T47D (cell line): ENCODE data around the gene PNPLA7.
A peak's percentile ranks its signal among the peaks of the same experiment; 100 is the strongest.
"Not testable (repeated sequence)": the region's sequence is repeated elsewhere in the genome, so short reads cannot be mapped to it uniquely, and the experiment has no call there.

Experiments used
- DNase-seq, 2 experiments: peaks; one replicate each; pipeline versions ENCODE4 v3.0.0 to v3.0.0-alpha.2; 2011 to 2012; ENCODE audit warnings: low read depth in 1 of 2, low spot score in 1 of 2
- JUND ChIP-seq: IDR thresholded peaks from 2 replicates; pipeline ENCODE4 v1.6.1; 2012; ENCODE audit warnings: low read depth
- in situ Hi-C: cut with HindIII; loops from 2 replicates; pipeline ENCODE4 v1.10.0; 2016; ENCODE audit warnings: low sequenced_read_pairs, low pct_unique_long_range_greater_than_20kb

Gene PNPLA7

DNA sequence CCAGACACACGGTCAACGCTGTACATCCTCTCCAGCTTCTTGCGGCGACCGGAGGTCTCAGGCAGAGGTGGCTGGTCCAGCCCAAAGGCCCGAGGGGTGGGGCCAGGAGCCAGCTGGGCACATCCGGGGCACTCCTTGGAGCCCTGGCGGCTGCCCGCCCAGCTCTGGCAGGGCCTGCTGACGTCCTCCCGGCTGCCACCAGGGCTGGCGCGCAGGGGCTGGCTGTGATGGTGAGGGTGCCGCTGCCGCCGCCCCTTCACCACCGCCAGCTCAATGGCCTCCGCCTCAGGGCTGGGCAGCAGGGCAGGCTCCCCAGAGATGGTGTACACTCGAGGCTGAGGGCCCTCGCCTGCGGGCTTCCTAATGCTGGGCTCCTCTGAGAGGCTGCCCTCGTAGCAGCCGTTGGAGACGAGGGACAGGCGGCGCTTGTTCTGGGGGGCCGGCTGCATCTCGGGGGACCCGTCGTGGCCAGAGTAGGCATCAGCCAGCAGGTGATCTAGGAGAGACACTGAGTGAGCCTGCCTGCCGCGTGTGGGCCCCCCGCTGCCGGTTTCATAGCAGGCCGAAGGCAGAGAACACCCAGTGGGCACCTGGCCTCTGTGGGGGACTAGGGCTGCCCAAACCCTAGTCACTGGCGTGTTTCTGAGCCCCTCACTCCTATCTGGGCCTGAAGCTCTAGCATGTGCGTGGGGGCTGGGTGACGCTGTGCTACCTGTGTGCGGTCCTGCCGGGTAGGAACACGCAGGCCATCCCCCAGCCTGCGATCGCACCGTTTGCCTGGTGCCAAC lies 92.6 kb downstream of the PNPLA7 start:
- no peak for DNase-seq
- in situ Hi-C loops = no loop called here
- TF ChIP-seq JUND = no peak

- TF ChIP-seq JUND = no peak
- DNase-seq = no peak
- in situ Hi-C loops = no loop called here
These were observed 93.3 kb downstream of the PNPLA7 start for GRCh38 chr9:137456864-137457405.

DNA sequence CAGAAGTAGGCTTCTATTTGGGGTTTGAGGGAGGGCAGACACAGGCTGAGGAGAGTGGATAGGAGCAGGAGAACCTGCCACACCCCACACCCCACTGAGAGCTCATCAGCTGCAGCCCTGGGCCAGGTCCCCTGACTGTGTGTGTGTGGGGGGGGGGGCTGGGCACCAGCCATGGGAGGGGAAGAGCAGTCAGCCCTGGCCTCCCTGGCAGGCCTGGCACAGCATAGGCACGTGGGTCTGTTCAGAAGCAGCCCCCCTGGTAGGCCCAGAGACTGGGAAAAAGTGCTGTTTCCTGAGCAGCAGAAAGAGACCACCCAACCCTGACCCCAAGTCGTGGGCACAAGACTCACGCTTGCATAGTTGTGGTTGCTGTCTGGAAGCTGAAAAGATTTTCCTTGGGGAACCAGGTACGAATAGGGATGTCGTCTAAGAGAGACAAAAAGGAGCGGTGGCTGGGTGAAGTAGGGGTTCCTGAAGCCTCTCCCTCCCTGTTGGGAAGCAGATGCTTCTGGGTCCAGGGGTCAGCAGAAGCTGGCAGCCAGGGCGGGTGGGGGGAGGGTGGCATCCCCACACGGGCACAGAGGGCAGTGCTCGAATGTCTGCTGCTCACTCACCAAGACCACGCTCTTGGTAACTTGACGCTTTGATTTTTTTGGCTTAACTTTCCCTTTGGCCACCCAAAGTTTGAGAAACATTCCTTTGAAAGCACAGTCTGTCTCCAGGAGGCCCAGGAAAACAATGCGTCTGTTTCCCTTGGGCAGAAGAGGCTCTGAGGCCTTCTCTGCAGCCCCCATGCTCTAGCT lies 93.9 kb downstream of the PNPLA7 start:
- no peak for TF ChIP-seq JUND
- no peak for DNase-seq
- in situ Hi-C loops = no loop called here

DNA sequence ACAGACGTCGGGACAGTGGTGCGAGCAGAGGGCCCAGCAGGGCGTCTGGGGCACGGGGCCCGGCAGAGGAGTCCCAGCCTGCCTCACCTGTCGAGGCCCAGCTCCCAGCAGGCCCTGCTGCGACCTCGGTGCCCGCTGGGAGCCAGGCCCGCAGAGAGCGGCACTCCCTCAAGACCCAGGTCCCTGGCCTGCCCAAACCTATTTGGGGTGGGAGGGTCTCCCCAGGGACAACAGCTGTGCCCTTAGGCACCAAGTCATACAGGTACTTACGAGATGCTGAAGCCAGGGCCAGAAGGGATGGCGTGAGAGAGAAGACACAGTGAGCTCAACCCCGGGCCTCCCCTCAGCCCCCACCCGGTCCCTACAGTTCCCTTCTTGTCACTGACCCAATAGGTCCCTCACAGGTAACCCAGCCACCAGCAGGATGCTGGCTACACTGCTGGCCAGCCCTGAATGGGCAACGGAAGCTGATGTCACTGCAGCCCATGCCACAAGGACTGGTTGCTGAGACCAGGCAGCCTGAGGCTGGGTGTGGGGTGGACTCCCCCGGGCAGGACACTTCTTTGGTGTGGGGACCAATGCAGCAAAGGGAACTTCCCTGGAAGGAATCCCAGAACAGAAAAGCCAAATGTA lies 94.7 kb downstream of the PNPLA7 start:
- TF ChIP-seq JUND = no peak
- in situ Hi-C loops = no loop called here
- no peak for DNase-seq

DNA sequence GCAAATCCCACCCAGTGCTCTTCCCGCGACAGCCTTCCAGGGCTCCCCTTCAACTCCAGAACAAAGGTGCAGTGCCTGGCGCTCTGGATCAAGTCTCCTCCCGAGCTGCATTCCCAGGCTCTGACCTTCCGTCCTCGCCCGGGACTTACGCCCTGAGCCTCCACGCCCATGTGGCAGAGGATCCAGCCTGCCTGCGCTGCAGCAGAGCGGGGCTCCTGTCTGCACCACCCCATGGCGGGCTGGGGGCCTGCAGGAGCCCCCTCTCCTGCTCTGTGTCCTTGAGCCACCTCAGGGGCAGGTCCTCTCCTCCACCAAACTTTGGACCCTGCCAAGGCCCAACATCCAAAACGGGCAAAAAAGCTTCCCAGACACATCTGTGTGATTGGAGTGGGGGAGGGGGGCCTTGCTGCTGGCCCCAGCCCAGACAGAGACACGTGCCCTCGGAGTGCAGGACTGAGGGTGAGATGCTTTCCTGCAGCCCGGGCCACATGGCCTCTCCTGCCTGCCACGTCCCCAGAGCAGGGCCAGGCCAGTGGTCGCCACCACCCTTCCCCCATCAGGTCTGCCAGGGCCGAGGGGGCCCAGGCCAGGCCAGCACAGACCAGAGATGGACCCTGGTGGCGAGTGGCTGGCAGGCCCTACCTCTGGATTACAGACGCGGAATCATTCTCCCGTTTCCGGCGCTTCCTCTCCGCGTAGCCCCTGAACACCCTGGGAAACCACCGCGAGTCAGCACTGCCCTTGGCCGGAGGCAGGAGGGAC lies 95.4 kb downstream of the PNPLA7 start:
- TF ChIP-seq JUND = no peak
- in situ Hi-C loops = no loop called here
- DNase-seq = no peak

DNA sequence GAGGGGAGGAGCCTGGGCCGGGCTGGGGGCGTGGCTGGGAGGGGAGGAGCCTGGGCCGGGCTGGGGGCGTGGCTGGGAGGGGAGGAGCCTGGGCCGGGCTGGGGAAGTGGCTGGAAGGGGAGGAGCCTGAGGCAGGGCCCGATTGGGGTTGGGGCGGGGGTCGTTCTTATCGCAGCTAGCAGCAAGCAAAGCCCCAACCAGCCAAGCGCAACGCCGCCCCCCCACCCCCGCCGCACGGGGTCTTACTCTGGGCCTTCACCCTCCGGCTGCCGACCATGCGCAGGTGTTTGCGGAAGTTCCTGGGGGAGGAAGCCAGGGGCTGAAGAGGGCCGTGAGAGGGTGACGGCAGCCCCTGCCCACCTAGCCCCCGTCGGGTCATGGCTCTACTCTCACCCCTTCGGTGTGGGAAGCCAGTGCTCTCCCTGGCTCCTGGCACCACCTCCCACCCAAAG lies 96.0 kb downstream of the PNPLA7 start:
- DNase-seq = no peak
- in situ Hi-C loops = no loop called here

GRCh38 chr9:137453643-137454081 lies 96.5 kb downstream of the PNPLA7 start:
- in situ Hi-C loops = no loop called here
- TF ChIP-seq JUND = no peak
- peak; percentile 86 to 88 for DNase-seq

More for the DNA sequence above, 96.0 kb downstream of the PNPLA7 start:
- no peak for TF ChIP-seq JUND

- TF ChIP-seq JUND = no peak
- no peak for DNase-seq
- in situ Hi-C loops = no loop called here
These were observed 97.2 kb downstream of the PNPLA7 start for GRCh38 chr9:137452761-137453642.

DNA sequence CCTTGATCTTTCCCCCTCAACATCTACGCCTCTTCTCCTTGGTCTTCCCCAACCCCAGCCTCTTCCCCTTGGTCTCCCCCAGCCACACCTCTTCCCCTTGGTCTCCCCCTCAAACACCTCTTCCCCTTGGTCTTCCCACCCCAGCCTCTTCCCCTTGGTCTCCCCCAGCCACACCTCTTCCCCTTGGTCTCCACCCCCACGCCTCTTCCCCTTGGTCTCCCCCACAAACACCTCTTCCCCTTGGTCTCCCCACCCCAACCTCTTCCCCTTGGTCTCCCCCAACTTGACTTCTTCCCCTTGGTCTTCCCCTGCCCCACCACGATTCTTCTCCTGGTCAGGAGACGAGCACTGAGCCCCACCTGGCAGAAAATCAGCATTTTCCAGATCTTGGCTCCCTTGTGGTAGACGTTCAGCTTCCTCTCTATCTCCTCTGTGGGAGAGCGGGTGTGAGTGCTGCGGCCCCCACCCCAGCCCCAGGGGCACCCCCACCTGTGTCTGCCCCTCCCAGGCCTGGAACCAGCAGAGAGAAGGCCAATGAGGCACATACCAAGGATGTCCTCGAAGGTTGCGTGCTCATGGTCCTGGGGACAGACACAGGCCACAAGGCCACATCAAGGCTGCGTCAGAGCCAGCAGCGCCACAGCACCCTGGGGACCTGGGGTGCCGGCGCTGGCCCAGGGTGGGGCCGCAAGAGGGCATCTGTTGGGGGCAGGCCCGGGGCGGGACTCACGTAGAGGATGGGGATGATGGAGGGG lies 98.0 kb downstream of the PNPLA7 start:
- in situ Hi-C loops = no loop called here
- DNase-seq = no peak
- TF ChIP-seq JUND = no peak

DNA sequence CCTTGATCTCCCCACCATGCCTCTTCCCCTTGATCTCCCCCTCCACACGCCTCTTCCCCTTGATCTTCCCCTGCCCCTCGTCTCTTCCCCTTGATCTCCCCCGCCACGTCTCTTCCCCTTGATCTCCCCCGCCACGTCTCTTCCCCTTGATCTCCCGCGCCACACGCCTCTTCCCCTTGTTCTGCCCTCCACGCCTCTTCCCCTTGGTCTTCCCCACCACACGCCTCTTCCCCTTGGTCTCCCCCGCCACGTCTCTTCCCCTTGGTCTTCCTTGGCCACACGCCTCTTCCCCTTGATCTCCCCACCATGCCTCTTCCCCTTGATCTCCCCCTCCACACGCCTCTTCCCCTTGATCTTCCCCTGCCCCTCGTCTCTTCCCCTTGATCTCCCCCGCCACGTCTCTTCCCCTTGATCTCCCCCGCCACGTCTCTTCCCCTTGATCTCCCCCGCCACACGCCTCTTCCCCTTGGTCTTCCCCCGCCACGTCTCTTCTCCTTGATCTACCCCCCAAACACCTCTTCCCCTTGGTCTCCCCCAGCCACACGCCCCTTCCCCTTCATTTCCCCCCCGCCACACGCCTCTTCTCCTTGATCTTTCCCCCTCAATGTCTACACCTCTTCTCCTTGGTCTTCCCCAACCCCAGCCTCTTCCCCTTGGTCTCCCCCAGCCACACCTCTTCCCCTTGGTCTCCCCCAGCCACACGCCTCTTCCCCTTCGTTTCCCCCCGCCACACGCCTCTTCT lies 98.8 kb downstream of the PNPLA7 start:
- DNase-seq, in situ Hi-C loops: not testable (repeated sequence)

DNA sequence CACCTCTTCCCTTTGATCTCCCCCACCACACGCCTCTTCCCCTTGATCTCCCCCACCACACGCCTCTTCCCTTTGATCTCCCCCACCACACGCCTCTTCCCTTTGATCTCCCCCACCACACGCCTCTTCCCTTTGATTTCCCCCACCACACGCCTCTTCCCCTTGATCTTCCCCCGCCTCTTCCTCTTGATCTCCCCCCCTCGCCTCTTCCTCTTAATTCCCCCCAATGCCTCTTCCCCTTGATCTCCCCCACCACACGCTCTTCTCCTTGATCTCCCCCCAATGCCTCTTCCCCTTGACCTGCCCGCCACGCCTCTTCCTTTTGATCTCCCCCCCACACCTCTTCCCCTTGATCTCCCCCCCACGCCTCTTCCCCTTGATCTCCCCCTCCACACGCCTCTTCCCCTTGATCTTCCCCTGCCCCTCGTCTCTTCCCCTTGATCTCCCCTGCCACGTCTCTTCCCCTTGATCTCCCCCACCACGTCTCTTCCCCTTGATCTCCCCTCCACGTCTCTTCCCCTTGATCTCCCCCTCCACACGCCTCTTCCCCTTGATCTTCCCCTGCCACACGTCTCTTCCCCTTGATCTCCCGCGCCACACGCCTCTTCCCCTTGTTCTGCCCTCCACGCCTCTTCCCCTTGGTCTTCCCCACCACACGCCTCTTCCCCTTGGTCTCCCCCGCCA lies 99.5 kb downstream of the PNPLA7 start:
- in situ Hi-C loops, DNase-seq: not testable (repeated sequence)
